PC-3 (cell line): ENCODE results near the gene MIXL1.

ENCODE experiments used
- EZH2 ChIP-seq: fragments of 300-600 bp; sonication (generic); IDR thresholded peaks from one replicate; pipeline ENCODE4 v1.6.1; 2017; ENCODE audit warnings: antibody characterized with exemption, mild to moderate bottlenecking, low read length; ENCODE audit not compliant: unreplicated experiment
- EZH2phosphoT487 ChIP-seq: fragments of 300-600 bp; sonication (generic); IDR thresholded peaks from 2 replicates; pipeline ENCODE4 v1.6.1; 2018; ENCODE audit warnings: mild to moderate bottlenecking, antibody characterized with exemption, low read length, borderline replicate concordance
- TF ChIP-seq, protein P1 (sequence below): fragments of 300-600 bp; sonication (generic); conservative IDR thresholded peaks from 2 replicates; pipeline ENCODE4 v1.5.1; 2017; ENCODE audit warnings: antibody characterized with exemption, low read depth, mild to moderate bottlenecking, low read length

GRCh38 chr1:226185141-226186036 is 38.1 kb upstream of the MIXL1 start:
- TF ChIP-seq, protein P1, sequence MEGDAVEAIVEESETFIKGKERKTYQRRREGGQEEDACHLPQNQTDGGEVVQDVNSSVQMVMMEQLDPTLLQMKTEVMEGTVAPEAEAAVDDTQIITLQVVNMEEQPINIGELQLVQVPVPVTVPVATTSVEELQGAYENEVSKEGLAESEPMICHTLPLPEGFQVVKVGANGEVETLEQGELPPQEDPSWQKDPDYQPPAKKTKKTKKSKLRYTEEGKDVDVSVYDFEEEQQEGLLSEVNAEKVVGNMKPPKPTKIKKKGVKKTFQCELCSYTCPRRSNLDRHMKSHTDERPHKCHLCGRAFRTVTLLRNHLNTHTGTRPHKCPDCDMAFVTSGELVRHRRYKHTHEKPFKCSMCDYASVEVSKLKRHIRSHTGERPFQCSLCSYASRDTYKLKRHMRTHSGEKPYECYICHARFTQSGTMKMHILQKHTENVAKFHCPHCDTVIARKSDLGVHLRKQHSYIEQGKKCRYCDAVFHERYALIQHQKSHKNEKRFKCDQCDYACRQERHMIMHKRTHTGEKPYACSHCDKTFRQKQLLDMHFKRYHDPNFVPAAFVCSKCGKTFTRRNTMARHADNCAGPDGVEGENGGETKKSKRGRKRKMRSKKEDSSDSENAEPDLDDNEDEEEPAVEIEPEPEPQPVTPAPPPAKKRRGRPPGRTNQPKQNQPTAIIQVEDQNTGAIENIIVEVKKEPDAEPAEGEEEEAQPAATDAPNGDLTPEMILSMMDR: no peak
- TF ChIP-seq EZH2 (no peak), EZH2phosphoT487 (no peak)
